Fibroblast of the aortic adventitia (primary cell): Measurements from ENCODE around the gene YTHDF1. TPM values are rescaled to one million over a fixed set of nuclear protein-coding genes. Genes with fewer than 3 reads are reported as not detected.

Experiments
- DNase-seq: peaks from one replicate; pipeline ENCODE4 v3.0.0-alpha.2; 2010; ENCODE audit warnings: low read depth
- H3K4me3 ChIP-seq: 2 replicates; pipeline ENCODE4 v1.5.1; 2011; ENCODE audit warnings: low read depth, mild to moderate bottlenecking, control low read depth, low read length, moderate library complexity
- total RNA-seq: library from RNA; depleted of rRNA; stranded (reverse); fragments of >200 nt; gene quantifications from 2 replicates; pipeline ENCODE4 v1.2.3, GENCODE V29; 2012; ENCODE audit warnings: low replicate concordance
- TF ChIP-seq, protein P1 (sequence below): IDR thresholded peaks from 2 replicates; pipeline ENCODE4 v1.5.1; 2011; ENCODE audit warnings: mild to moderate bottlenecking, low read length, control low read depth, inconsistent platforms; ENCODE audit not compliant: insufficient read depth

YTHDF1 gene
- total RNA-seq, 1 donor, result 24.8 TPM

DNA sequence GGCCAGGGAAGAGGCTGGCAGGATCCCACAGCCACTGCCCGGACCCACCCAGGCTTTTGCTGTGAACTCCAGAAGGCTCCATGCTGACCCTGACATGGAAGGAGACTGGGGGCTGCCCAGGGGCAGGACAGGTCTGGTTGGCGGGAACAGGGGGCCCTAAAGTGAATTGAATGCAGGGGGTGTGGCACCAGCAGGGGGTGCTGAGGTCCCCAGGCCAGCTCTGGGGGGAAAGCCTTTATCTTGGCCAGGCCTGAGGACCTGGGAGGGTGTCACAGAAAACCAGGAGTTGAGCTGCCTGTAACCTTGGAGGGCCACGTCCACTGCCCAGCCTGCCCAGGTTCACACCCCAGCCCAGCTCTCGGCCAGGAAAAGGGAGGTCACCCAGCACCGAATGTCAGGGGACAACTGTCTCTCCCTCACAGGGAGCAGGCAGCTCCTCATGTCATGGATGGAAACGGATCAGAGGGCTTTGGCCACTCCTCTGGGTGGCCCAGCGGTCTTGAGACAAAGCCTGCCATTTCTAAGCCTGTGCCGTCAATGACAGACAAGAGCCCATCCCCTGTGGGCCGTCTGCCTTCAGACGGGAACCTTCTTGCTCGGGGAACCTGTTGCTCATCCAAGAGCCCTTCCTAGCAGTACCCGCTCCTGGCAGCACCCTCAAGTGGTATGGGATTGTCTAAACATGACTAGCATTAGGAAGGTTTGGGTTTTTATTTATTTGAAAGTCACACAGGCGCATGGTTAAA, 2.9 kb upstream of the YTHDF1 start:
- TF ChIP-seq, protein P1, sequence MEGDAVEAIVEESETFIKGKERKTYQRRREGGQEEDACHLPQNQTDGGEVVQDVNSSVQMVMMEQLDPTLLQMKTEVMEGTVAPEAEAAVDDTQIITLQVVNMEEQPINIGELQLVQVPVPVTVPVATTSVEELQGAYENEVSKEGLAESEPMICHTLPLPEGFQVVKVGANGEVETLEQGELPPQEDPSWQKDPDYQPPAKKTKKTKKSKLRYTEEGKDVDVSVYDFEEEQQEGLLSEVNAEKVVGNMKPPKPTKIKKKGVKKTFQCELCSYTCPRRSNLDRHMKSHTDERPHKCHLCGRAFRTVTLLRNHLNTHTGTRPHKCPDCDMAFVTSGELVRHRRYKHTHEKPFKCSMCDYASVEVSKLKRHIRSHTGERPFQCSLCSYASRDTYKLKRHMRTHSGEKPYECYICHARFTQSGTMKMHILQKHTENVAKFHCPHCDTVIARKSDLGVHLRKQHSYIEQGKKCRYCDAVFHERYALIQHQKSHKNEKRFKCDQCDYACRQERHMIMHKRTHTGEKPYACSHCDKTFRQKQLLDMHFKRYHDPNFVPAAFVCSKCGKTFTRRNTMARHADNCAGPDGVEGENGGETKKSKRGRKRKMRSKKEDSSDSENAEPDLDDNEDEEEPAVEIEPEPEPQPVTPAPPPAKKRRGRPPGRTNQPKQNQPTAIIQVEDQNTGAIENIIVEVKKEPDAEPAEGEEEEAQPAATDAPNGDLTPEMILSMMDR, result no peak
- no peak for DNase-seq
- H3K4me3 ChIP-seq, result no peak overlapping the region

DNA sequence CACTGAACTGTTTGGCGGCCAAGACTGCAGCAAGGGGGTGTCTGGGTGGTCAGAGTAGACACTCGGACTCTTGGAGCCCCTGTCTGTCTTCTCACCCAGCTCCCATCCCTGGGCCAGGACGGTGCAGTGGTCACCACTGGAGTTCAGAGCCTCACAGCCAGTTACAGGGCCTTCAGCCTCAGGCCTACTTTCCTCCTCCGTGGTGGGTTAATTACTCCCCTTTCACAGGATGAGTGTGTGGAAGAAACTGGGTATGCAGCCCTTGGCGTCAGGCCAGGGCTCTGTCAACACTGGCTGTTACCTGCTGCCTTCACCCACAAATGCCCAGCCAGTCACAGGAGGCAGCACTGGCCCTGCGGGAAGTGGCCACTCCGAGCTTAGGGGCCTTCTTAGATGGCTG, 1.8 kb upstream of the YTHDF1 start:
- no peak for DNase-seq
- TF ChIP-seq, protein P1, result no peak
- no peak overlapping the region for H3K4me3 ChIP-seq

DNA sequence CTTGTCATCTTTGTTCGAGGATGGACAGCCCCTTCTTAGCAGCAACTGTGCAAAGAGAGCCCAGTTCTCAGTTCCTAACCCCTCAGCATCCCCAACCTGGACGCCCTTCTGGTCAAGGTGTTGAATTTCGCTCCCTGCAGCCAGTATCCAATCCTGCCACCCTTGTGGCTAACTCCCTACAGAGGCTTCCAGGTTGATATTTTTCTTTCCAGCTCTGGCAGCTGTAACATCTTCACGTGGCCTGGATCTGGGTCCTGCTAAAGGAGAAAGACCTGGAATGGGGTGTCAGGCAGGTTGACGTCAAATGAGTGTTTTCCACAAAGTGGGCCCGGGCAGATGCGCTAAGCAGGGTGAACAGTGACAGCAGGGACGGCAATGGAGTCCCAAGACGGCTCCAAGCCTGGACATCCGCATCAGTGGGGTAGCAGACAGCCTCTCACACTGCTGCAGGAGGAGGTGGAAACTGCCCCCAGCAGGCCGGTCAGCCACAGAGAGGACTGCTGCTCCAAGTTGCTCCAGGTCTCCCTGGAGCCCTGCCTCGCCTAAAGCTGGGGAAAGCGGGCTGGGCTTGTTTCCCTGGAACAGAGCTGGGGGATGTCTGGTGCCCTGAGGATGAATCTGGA, 1.0 kb upstream of the YTHDF1 start:
- no peak for DNase-seq
- TF ChIP-seq, protein P1, result no peak
- H3K4me3 ChIP-seq, result peak overlapping the region; percentile 80

- TF ChIP-seq, protein P1, result peak; percentile 70
- peak overlapping the region; percentile 80 for H3K4me3 ChIP-seq
- DNase-seq, result peak; percentile 53
Measured at GRCh38 chr20:63215101-63216040, 560 bp downstream of the YTHDF1 start.

DNA sequence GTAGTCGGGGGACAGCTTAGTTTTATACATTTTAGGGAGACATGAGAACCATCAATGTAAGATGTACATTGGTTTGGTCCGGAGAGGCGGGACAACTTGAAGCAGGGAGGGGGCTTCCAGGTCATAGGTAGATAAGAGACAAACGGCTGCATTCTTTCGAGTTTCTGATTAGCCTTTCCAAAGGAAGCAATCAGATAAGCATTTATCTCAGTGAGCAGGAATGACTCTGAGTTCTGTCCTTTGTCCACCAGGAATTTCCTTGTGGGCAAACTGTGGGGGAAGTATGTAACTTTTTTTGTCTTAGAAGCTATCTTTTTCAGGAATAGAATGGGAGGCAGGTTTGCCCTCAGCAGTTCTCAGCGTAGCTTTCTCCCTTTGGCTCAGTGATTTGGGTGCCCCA, 1.4 kb downstream of the YTHDF1 start:
- no peak for DNase-seq
- peak overlapping the region; percentile 80 for H3K4me3 ChIP-seq
- TF ChIP-seq, protein P1, result no peak

GRCh38 chr20:63212792-63213191, 3.1 kb downstream of the YTHDF1 start:
- DNase-seq, result no peak
- H3K4me3 ChIP-seq, result no peak overlapping the region
- TF ChIP-seq, protein P1, result no peak
